Nephron progenitor cell (in vitro differentiated cells): Measurements from ENCODE around the gene PACS1.
A peak's percentile ranks its signal among the peaks of the same experiment; 100 is the strongest.

Experiments used
- DNase-seq: peaks from one replicate; pipeline ENCODE4 v3.0.0; 2021
- H3K27ac Mint-ChIP-seq: 2 replicates; pipeline ENCODE4 v1.8.0; 2021; ENCODE audit warnings: mild to moderate bottlenecking, moderate library complexity, mixed read lengths
- H3K27me3 Mint-ChIP-seq: 2 replicates; pipeline ENCODE4 v1.8.0; 2021; ENCODE audit warnings: mild to moderate bottlenecking, low read depth, mixed read lengths; ENCODE audit not compliant: poor library complexity
- H3K36me3 Mint-ChIP-seq: 2 replicates; pipeline ENCODE4 v1.8.0; 2021; ENCODE audit warnings: low read depth, mixed read lengths
- H3K4me1 Mint-ChIP-seq: 2 replicates; pipeline ENCODE4 v1.8.0; 2021; ENCODE audit warnings: mixed read lengths
- H3K4me3 Mint-ChIP-seq: 2 replicates; pipeline ENCODE4 v1.8.0; 2021; ENCODE audit warnings: mild to moderate bottlenecking, moderate library complexity, mixed read lengths
- H3K9me3 Mint-ChIP-seq: 2 replicates; pipeline ENCODE4 v1.8.0; 2021; ENCODE audit warnings: mild to moderate bottlenecking, moderate library complexity, mixed read lengths
- TF ChIP-seq, protein P1 (sequence below): fragments of 200-600 bp; sonication (generic); IDR thresholded peaks from 2 replicates; pipeline ENCODE4 v1.5.0; 2021; ENCODE audit warnings: antibody characterized with exemption

PACS1 gene

DNA sequence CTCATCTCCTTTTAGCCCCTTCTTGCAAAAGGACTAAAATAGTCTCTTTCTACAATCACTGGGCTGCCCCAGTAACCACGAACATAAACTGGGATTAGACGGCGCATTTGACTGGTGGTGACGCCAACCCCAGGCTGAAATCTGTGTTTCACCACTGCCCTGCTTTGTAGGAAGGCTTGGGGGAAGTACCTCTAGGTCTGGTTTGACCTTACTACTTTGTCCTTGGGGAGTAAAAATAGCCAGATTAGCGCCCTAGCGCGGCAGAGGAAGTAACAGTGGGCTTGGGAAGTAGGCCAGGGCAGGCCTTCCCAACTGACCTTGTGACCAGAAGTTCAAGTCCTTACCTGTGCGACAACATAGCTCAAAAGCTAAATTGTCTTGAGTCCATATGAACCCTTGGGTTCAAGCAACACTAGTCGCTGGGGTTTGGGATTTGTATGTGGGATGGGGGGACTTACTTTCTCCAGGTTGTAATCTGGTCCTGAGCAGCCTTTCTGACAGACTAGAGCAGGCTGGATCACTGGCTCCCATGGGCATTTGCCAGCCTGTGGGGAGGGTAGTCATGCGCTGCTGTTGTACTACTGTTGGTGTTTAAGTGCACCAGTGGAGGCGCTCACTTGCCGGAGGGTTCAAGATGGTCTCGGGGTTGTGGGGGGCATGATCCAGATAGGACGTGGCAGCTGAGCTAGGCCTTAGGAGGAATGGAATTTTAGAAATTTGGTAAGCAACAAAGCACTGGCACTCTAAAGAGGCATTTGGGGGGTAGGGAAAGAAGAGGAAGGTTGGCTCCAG lies 953 bp upstream of the PACS1 start:
- peaks cover 12% of the 10 kb centered on the region for H3K9me3 Mint-ChIP-seq
- DNase-seq = no peak

DNA sequence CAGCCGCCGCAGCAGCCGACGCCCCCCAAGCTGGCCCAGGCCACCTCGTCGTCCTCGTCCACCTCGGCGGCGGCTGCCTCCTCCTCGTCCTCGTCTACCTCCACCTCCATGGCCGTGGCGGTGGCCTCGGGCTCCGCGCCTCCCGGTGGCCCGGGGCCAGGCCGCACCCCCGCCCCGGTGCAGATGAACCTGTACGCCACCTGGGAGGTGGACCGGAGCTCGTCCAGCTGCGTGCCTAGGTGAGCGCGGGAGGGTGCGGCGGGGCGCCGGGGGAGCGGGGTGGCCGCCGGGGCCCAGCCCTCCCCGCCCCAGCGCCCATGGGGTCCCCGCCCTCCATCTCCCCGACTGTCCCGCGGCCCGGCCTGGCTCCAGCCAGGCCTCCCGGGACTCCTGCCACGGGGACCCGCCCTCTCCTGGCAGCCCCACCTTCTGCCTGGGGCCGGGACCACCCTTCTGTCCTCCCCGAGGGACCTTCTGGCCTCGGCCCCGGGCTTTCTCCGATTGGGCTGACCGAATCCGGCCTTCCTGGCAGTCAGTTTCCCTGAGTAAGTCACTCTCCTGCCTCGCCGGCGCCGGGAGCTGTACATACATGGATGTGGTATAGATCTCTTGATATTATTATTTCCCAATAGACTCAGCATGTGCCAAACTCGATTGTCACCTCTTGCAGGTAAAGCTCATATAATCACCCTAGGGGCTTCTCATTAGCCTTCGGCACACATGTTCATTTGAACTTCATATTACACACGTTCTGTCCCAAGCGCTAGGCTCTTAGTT lies 720 bp downstream of the PACS1 start:
- peaks cover 53% of the 10 kb centered on the region for H3K4me1 Mint-ChIP-seq
- H3K36me3 Mint-ChIP-seq = peaks cover 58% of the 10 kb centered on the region
- peak; percentile 44 for DNase-seq

More for the DNA sequence above, 953 bp upstream of the PACS1 start:
- peak overlapping the region; percentile 84 for H3K27ac Mint-ChIP-seq
- peaks cover 68% of the 10 kb centered on the region for H3K36me3 Mint-ChIP-seq
- peak overlapping the region; percentile 86 for H3K4me3 Mint-ChIP-seq
- peaks cover 53% of the 10 kb centered on the region for H3K4me1 Mint-ChIP-seq
- TF ChIP-seq, protein P1, sequence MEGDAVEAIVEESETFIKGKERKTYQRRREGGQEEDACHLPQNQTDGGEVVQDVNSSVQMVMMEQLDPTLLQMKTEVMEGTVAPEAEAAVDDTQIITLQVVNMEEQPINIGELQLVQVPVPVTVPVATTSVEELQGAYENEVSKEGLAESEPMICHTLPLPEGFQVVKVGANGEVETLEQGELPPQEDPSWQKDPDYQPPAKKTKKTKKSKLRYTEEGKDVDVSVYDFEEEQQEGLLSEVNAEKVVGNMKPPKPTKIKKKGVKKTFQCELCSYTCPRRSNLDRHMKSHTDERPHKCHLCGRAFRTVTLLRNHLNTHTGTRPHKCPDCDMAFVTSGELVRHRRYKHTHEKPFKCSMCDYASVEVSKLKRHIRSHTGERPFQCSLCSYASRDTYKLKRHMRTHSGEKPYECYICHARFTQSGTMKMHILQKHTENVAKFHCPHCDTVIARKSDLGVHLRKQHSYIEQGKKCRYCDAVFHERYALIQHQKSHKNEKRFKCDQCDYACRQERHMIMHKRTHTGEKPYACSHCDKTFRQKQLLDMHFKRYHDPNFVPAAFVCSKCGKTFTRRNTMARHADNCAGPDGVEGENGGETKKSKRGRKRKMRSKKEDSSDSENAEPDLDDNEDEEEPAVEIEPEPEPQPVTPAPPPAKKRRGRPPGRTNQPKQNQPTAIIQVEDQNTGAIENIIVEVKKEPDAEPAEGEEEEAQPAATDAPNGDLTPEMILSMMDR = no peak
- H3K27me3 Mint-ChIP-seq = no peaks in the 10 kb centered on the region

DNA sequence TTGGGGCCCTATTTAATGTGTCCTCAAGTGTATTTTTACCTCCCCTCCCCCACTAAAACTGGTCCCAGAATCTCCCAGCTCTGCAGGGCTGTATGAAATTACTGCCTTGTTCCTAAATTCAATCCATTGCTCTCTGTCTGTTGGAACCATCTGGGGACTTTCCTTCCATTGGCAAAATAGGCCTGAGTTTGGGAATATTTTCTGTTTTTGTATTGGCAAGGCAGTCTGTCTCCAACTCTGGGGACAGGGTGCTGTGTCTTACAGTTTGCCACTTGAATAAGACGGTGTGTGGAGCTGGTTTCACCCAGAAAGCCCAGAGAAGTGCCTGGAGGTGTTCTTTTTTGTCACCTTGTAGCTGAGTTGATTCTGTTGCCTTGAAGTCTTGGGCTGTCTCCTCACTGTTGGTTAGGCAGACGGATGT lies 1.3 kb downstream of the PACS1 start:
- H3K27ac Mint-ChIP-seq = peak overlapping the region; percentile 45
- H3K27me3 Mint-ChIP-seq = no peaks in the 10 kb centered on the region
- peaks cover 57% of the 10 kb centered on the region for H3K36me3 Mint-ChIP-seq
- peaks cover 53% of the 10 kb centered on the region for H3K4me1 Mint-ChIP-seq
- peak overlapping the region; percentile 91 for H3K4me3 Mint-ChIP-seq
- no peaks in the 10 kb centered on the region for H3K9me3 Mint-ChIP-seq
- DNase-seq = no peak
- TF ChIP-seq, protein P1 = no peak

More for the DNA sequence above, 720 bp downstream of the PACS1 start:
- no peaks in the 10 kb centered on the region for H3K9me3 Mint-ChIP-seq
- H3K27me3 Mint-ChIP-seq = no peaks in the 10 kb centered on the region
- H3K27ac Mint-ChIP-seq = peak overlapping the region; percentile 45
- TF ChIP-seq, protein P1 = no peak
- H3K4me3 Mint-ChIP-seq = peak overlapping the region; percentile 91

DNA sequence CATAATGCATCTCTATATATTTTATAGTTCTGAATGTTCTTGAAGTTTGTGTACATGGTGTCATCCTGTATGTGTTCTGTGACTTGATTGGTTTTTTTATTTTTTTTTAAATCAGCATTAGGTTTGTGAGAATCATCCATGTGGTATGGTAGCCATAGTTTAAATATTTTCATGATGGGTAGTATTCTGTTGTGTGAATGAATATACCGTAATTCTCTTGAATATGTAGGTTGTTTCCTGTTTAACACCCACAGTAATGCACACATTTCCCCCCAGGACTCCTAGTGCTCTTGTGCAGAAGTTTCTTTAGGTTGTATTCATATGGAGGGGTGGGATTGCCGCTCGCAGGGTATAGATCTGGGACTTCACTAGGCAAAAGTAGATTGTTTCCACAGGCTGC lies 2.0 kb downstream of the PACS1 start:
- no peaks in the 10 kb centered on the region for H3K9me3 Mint-ChIP-seq
- no peaks in the 10 kb centered on the region for H3K27me3 Mint-ChIP-seq

DNA sequence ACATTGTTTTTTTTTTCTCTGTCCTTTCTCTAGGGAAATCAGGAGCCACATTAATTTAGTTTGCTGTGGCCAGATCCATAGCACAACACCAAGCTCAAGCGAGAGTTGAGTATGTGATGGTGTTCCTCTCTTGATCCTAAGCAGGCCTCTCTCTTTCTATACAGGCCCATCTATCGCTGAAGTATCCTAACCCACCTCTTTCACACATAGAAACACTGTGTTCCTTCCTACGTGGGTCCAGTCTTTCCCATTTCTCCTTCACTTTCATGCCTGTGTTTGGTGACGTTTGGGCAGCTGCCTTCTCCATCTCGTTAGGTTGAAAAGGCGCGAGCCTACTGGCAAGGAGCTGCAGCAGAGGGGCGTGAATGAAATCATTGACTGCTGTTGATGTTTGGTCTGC lies 2.4 kb downstream of the PACS1 start:
- peaks cover 47% of the 10 kb centered on the region for H3K4me1 Mint-ChIP-seq
- H3K27me3 Mint-ChIP-seq = no peaks in the 10 kb centered on the region
- DNase-seq = no peak
- peaks cover 56% of the 10 kb centered on the region for H3K36me3 Mint-ChIP-seq
- TF ChIP-seq, protein P1 = no peak
- H3K4me3 Mint-ChIP-seq = peak overlapping the region; percentile 91
- no peak overlapping the region for H3K27ac Mint-ChIP-seq
- no peaks in the 10 kb centered on the region for H3K9me3 Mint-ChIP-seq

More for the DNA sequence above, 2.0 kb downstream of the PACS1 start:
- Mint-ChIP-seq H3K36me3 (peaks cover 56% of the 10 kb centered on the region), H3K4me3 (peak overlapping the region; percentile 91), H3K4me1 (peaks cover 48% of the 10 kb centered on the region), H3K27ac (no peak overlapping the region)
- no peak for DNase-seq
- TF ChIP-seq, protein P1 = no peak
